NCI-H1417 treated with DMSO at 0.1 percent for 48 hours (cell line): ENCODE measurements around the gene SSU72.
"Not testable (repeated sequence)": the region's sequence is repeated elsewhere in the genome, so short reads cannot be mapped to it uniquely, and the experiment has no call there.

Source experiments
- DNase-seq: peaks from one replicate; lab custom pipeline; 2025; lab: John Stamatoyannopoulos, UW

Gene SSU72

GRCh38 chr1:1595341-1595740 is 20.7 kb upstream of the SSU72 start:
- not testable (repeated sequence) for DNase-seq

DNA sequence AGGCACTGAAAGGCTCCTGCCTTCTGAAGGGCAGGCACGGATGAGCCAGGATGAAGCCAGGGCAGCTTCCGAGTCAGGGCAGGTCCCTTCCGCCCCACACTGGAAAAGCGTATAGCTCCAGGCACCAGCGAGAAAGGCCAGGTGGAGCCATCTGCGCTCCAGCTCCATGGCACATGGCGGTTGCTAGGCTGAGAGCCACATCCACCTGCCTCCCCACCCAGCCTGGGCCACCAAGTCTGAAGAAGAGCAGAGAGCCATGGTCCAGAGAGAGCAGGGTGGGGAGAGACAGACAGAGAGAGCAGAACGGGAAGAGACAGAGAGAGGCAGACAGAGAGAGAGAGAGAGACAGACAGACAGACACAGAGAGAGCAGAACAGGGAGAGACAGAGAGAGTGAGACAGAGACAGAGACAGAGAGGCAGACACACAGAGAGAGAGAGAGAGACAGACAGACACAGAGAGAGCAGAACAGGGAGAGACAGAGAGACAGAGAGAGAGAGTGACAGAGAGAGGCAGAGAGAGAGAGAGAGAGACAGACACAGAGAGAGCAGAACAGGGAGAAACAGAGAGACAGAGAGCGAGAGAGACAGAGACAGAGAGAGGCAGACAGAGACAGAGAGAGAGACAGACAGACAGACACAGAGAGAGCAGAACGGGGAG is 20.1 kb upstream of the SSU72 start:
- no peak for DNase-seq

DNA sequence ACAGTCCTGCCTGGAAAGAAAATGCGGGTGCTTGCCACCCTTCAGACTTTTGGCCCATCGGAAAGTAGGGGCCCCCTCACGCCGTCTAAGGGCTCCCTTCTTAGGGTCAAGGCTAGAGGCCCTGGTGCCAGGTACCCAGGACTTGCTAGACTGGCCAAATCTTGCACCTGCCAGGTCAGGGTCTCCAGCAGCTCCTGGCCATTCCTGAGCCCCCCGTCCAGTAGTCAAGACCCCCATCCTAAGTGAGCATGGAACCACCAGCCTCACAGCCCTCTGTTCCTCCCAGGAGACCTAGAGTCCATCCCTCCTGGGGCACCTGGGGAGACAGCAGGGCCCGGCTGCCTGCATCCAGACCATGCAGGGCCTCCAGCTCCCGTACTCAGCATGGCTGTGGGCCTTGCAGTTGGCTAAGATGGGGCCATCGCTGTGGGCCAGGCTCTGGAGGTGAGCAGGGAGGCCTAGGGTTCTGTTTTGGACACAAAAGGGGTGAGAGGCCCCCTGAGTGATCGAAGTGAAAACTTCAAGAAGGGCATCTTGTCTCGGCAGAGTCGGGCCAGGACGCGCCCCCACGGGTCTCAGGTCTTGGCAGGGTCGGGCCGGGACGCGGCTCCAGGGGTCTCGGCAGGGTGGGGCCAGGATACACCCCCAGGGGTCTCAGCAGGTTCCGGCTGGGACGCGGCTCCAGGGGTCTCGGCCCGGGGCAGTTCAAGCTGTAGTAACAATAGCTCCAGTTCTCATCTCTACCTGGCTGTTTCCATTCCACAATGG is 19.4 kb upstream of the SSU72 start:
- no peak for DNase-seq

GRCh38 chr1:1591452-1591851 is 16.8 kb upstream of the SSU72 start:
- DNase-seq = no peak

GRCh38 chr1:1583347-1584010 is 8.8 kb upstream of the SSU72 start:
- DNase-seq = no peak

DNA sequence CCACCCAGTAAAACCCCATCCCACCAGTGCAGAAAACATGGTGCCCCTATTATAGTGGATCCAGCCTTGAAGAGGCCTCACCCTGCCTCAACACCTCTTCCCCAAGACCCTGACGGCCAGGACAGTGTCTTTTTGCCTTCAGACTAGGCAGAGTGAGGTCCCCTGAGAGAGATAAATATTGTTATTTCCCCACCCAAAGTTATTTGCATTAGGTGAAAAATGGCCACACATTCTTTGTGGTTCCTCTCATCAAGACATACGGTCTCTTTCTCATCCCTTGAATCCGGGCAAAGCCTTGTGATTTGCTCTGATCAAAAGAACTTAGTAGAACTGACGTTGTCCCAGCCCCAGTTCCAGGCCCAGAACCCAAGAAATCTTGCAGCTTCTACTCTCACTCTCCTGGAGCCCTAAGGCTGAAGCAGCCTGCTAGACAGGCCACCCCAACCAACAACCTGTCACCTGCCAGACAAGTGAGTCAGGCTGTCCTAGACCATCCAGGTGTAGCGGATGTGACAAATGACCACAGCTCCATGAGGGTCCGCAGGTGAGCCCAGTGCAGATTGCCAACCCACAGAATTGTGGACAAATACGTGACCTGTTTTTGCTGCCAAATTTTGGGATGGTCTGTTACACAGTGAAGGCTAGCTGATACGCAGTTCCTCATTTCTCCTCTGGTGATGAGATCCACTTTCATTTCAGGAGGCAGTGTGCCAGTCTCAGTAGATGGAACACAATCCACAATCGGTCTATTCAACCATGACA is 8.1 kb upstream of the SSU72 start:
- no peak for DNase-seq

- no peak for DNase-seq
These were observed 3.8 kb upstream of the SSU72 start for GRCh38 chr1:1578371-1578940.

DNA sequence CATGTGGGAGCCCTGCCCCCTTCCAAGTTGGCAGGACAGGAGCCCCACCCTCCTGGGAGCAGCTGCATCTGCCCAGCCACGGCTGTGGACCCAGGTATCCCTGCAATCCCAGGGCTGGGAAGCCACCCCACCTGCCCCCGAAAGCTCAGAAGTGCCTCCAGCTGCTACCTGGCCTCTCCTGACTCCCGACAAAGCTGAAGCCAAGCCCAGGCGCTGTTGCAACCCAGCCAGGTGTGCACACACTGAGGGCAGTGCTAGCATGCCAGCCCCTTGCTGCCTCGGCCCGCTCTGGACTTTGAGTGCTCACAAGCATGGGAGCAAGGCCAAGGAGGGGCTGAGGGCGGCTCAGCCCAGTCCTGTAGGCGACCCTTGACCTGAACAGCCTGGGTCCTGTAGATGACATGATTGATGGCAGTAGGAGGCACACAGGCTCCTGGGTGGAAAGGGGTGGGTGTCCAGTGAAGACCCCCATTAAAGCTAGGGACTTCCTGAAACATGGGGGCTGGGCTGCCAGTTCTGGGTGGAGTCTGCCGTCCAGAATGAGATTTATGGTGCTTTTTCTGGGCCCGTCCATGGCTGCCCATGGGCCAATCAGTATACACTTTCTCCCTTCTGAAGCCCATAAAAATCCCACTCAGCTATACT is 2.8 kb upstream of the SSU72 start:
- DNase-seq = no peak

GRCh38 chr1:1573843-1574720 is 581 bp downstream of the SSU72 start:
- DNase-seq = no peak

GRCh38 chr1:1569341-1569740 is 5.3 kb downstream of the SSU72 start:
- DNase-seq = no peak

GRCh38 chr1:1567891-1568291 is 6.8 kb downstream of the SSU72 start:
- DNase-seq = no peak

GRCh38 chr1:1567152-1567875 is 7.3 kb downstream of the SSU72 start:
- no peak for DNase-seq

DNA sequence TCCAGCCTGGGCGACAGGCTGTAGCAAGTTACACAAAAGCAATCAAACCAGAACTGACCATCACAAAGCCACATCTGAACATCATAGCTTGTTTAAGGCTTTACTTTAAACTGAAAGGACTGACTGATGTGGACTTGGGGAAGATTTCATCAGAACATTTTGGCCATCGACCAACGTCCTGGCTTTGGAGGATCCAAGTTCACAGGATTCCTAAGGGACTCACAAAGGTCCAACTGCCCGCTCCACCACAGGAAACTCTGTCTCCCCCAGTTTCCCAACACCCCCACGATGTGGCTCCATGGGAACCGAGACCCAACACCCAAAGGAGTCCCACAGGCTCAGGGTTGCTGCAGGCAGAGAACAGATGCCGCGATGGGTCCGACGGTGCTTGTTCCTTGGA is 9.3 kb downstream of the SSU72 start:
- DNase-seq = no peak

DNA sequence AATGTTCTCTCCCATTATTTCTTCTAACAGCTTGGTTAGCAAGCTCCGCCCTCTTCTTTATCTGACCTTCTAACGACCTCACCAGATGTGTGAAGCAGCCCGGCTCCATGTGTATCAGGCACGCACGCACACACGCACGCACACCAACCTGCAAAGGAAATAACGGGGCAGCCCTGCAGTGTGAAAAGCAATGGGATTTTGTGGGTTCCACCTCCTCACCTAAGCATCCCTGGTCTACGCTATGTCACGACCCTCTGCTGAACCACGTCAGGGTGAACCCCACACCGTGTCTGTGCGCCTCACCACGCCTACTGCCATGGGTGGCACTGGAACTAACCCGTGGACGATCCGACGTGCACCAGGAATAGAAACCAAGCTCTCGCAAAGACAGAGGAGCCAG is 10.4 kb downstream of the SSU72 start:
- DNase-seq = no peak

DNA sequence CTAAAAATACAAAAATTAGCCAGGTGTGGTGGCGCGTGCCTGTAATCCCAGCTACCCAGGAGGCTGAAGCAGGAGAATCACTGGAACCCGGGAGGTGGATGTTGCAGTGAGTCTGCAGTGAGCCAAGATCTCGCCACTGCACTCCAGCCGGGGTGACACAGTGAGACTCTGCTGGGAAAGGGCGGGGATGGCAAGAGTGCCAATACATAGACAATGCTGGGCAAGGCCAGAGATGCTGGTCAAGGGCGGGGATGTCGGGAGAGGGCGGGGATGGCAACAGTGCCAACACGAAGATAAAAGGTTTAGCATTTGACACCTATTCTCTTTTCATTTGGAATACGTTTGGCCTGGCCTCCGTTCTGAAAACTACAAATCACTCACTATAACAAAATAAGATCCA is 11.0 kb downstream of the SSU72 start:
- no peak for DNase-seq

DNA sequence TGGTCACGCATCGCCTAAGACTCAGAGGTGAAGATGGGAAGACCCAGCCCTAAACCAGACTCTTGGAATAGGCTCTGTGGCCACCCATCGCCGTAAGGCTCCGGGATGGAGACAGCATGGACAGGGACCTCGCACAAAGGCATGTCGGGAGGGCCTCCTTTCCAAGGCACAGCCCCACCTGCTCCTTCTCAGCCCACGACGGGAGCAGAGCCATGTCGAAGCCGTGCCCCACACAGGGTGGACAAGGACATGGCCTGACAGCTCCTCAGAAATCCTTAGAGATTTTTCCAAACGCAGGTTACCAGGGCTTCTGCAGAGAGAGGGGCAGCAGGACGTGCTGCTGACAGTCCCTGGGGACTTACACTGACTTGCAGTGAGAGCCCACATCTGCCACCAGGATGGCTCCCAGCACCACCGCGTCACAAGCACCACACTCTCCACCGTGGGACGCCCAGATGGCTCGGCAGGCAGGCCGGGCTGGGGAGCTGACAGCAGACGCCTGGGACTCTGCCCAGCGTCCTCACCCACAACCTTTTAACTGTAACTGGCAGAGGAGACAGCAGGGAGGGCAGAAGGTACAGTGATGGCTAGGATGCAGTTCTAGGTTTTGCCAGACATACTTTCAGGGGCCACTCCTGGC is 12.0 kb downstream of the SSU72 start:
- no peak for DNase-seq

- DNase-seq = no peak
These were observed 12.7 kb downstream of the SSU72 start for GRCh38 chr1:1561801-1562470.

- no peak for DNase-seq
These were observed 14.5 kb downstream of the SSU72 start for GRCh38 chr1:1560178-1560577.

GRCh38 chr1:1559066-1559465 is 15.6 kb downstream of the SSU72 start:
- DNase-seq = no peak
